Central memory CD8-positive, alpha-beta T cell (primary cell): ENCODE measurements around the gene TMEM187.
A peak's percentile ranks its signal among the peaks of the same experiment; 100 is the strongest.

ENCODE experiments used
- ATAC-seq: fragments of 150-1000 bp; cut with Tn5 transposase; replicated peaks from 2 replicates; pipeline ENCODE4 v1.10.0; 2022; ENCODE audit warnings: mild to moderate bottlenecking, moderate FRiP score, moderate number of reproducible peaks; ENCODE audit not compliant: poor library complexity, severe bottlenecking; ENCODE audit errors: extremely low read depth
- DNase-seq, 2 donors: peaks; one replicate each; pipeline ENCODE4 v3.0.0; 2021; ENCODE audit warnings: low spot score in 2 of 2
- H3K27ac Mint-ChIP-seq: one replicate; pipeline ENCODE4 v1.8.0; 2022; ENCODE audit warnings: low read depth, mild to moderate bottlenecking, moderate library complexity, mixed read lengths
- H3K27me3 Mint-ChIP-seq: one replicate; pipeline ENCODE4 v1.8.0; 2022; ENCODE audit warnings: mixed read lengths
- H3K36me3 Mint-ChIP-seq: one replicate; pipeline ENCODE4 v1.8.0; 2022; ENCODE audit warnings: mild to moderate bottlenecking, moderate library complexity, mixed read lengths; ENCODE audit not compliant: insufficient read depth
- H3K4me1 Mint-ChIP-seq: one replicate; pipeline ENCODE4 v1.8.0; 2022; ENCODE audit warnings: mixed read lengths
- H3K4me3 Mint-ChIP-seq: one replicate; pipeline ENCODE4 v1.8.0; 2022; ENCODE audit warnings: mild to moderate bottlenecking, moderate library complexity, mixed read lengths
- H3K9me3 Mint-ChIP-seq: one replicate; pipeline ENCODE4 v1.8.0; 2022; ENCODE audit warnings: mixed read lengths

TMEM187 gene

DNA sequence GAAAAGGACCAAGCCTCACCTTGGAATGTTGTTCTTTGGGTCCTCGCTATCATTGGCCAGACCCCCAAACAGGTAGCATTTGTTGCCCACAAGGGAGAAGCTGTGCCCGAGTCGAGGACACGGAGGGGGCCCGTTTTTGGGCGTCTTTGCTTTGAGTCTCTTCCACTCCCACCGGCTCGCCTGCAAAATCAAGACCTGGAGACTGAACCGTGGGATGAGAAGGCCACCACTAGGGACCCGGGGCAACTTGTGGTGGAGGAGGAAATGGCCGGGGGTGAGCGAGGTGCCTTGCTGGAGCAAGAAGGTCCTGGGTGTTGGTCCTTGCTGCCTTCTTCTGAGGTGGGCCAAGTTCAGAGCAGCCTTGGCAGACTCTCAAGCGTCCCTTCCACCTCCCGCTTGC is 8.4 kb upstream of the TMEM187 start:
- ATAC-seq (no peak), DNase-seq (no peak)
- no peaks in the 10 kb centered on the region for H3K27me3 Mint-ChIP-seq
- H3K4me1 Mint-ChIP-seq, result peaks cover 24% of the 10 kb centered on the region
- no peaks in the 10 kb centered on the region for H3K9me3 Mint-ChIP-seq
- no peak overlapping the region for H3K4me3 Mint-ChIP-seq
- H3K27ac Mint-ChIP-seq, result no peak overlapping the region
- peaks cover 15% of the 10 kb centered on the region for H3K36me3 Mint-ChIP-seq

GRCh38 chrX:153965406-153965805 is 7.1 kb upstream of the TMEM187 start:
- Mint-ChIP-seq H3K4me3 (peak overlapping the region; percentile 7), H3K9me3 (no peaks in the 10 kb centered on the region), H3K36me3 (peaks cover 16% of the 10 kb centered on the region), H3K27me3 (no peaks in the 10 kb centered on the region), H3K27ac (peak overlapping the region; percentile 97), H3K4me1 (peaks cover 24% of the 10 kb centered on the region)
- ATAC-seq (no peak), DNase-seq (no peak)

GRCh38 chrX:153966283-153966688 is 6.3 kb upstream of the TMEM187 start:
- H3K27me3 Mint-ChIP-seq, result no peaks in the 10 kb centered on the region
- DNase-seq (no peak), ATAC-seq (no peak)
- H3K4me3 Mint-ChIP-seq, result peak overlapping the region; percentile 99
- peak overlapping the region; percentile 97 for H3K27ac Mint-ChIP-seq
- H3K36me3 Mint-ChIP-seq, result peaks cover 15% of the 10 kb centered on the region
- no peaks in the 10 kb centered on the region for H3K9me3 Mint-ChIP-seq
- peaks cover 24% of the 10 kb centered on the region for H3K4me1 Mint-ChIP-seq

DNA sequence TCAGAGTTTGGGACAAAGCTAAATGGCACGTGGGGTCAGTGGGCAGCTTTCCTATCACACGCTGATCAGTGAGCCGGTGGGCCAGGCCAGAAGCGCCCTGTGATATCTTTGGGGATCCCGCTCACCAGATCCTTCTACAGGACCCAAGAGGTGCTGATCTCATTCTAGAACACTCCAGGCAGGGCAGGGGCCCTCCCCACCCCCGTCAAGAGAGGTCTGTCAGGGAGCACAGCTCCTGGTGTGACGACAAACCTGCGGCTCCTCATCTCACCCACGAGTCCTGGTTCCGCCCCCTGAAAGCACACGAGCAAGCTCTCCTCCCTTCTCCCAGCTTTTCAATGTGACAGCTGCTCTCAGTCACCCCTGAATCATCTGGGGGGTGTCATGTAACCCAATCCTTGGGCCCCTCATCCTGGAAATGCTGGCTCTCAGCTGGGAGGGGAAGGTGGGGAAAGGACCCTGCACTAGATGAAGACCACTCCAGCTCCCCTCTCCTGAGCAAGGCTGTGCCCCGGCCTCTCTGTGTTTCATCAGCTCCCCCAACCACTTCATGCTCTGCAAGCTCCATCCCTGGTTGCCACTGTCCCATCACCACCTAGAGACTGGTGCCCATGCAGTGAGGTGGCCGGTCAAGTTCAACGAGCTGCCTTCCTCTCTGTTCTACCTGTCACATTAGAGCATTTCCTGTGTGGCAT is 5.6 kb upstream of the TMEM187 start:
- no peaks in the 10 kb centered on the region for H3K27me3 Mint-ChIP-seq
- peaks cover 16% of the 10 kb centered on the region for H3K36me3 Mint-ChIP-seq
- H3K27ac Mint-ChIP-seq, result peak overlapping the region; percentile 97
- H3K4me3 Mint-ChIP-seq, result peak overlapping the region; percentile 99
- peak in 1 of 2 donors; percentile 38 for DNase-seq
- H3K9me3 Mint-ChIP-seq, result no peaks in the 10 kb centered on the region
- peaks cover 24% of the 10 kb centered on the region for H3K4me1 Mint-ChIP-seq
- ATAC-seq, result no peak

GRCh38 chrX:153967536-153968224 is 4.9 kb upstream of the TMEM187 start:
- peaks cover 24% of the 10 kb centered on the region for H3K4me1 Mint-ChIP-seq
- H3K4me3 Mint-ChIP-seq, result peak overlapping the region; percentile 99
- DNase-seq (no peak), ATAC-seq (no peak)
- no peaks in the 10 kb centered on the region for H3K27me3 Mint-ChIP-seq
- peaks cover 17% of the 10 kb centered on the region for H3K36me3 Mint-ChIP-seq
- H3K27ac Mint-ChIP-seq, result peak overlapping the region; percentile 97
- no peaks in the 10 kb centered on the region for H3K9me3 Mint-ChIP-seq

- DNase-seq (no peak), ATAC-seq (no peak)
- Mint-ChIP-seq H3K9me3 (no peaks in the 10 kb centered on the region), H3K4me3 (peak overlapping the region; percentile 99), H3K27ac (peak overlapping the region; percentile 97), H3K27me3 (no peaks in the 10 kb centered on the region), H3K4me1 (peaks cover 27% of the 10 kb centered on the region), H3K36me3 (peaks cover 17% of the 10 kb centered on the region)
Observed at GRCh38 chrX:153968255-153968654, 4.3 kb upstream of the TMEM187 start.

GRCh38 chrX:153968754-153969124 is 3.8 kb upstream of the TMEM187 start:
- ATAC-seq, result no peak
- no peak for DNase-seq
- Mint-ChIP-seq H3K9me3 (no peaks in the 10 kb centered on the region), H3K4me1 (peaks cover 31% of the 10 kb centered on the region), H3K4me3 (peak overlapping the region; percentile 99), H3K27ac (peak overlapping the region; percentile 35), H3K27me3 (no peaks in the 10 kb centered on the region), H3K36me3 (peaks cover 17% of the 10 kb centered on the region)

DNA sequence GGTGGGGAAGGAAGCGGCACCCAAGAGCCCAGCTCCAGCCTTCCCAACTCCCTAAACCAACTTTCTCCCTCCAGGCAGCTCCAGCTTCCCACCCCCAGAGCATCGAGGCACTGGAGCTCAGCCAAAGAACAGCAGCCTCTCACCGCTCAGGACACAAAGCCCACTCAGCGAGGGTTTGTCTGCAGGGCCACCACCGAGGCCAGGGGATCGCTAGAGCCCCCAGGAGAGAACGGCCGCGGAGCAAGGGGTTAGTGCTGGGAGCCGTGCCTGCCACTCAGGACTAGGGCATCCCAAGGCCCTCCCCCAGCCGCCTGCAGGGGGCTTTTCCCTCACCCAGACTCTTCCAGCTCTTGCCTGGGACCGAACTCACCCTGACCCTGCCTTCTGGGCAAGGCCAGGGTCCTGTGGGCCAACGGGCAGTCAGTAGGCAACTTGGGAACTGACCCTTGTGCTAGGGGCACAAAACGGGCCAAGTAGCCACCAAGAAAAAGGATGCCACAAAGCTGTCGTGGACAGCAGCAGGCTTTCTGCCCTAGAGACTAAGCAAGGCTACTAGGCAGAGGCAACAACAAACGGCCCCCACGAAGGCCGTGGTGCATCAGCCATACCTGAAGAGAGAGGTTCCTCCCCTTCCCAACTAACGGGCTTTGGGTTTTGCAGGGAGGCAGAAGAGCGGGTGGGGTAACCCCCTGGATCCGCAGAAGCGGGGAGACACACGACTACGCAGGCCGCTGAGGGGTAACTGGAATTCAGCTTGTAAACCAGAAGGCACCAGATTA is 3.2 kb upstream of the TMEM187 start:
- Mint-ChIP-seq H3K27me3 (no peaks in the 10 kb centered on the region), H3K9me3 (no peaks in the 10 kb centered on the region)
- no peak for DNase-seq

GRCh38 chrX:153969904-153970356 is 2.6 kb upstream of the TMEM187 start:
- Mint-ChIP-seq H3K27ac (no peak overlapping the region), H3K27me3 (no peaks in the 10 kb centered on the region), H3K9me3 (no peaks in the 10 kb centered on the region), H3K4me1 (peaks cover 42% of the 10 kb centered on the region), H3K36me3 (peaks cover 17% of the 10 kb centered on the region), H3K4me3 (peak overlapping the region; percentile 99)
- no peak for ATAC-seq
- DNase-seq, result no peak

More for the DNA sequence above, 3.2 kb upstream of the TMEM187 start:
- peaks cover 17% of the 10 kb centered on the region for H3K36me3 Mint-ChIP-seq
- peak overlapping the region; percentile 99 for H3K4me3 Mint-ChIP-seq
- peak overlapping the region; percentile 35 for H3K27ac Mint-ChIP-seq
- no peak for ATAC-seq
- H3K4me1 Mint-ChIP-seq, result peaks cover 36% of the 10 kb centered on the region

- Mint-ChIP-seq H3K27me3 (no peaks in the 10 kb centered on the region), H3K4me1 (peaks cover 42% of the 10 kb centered on the region), H3K36me3 (peaks cover 15% of the 10 kb centered on the region), H3K9me3 (no peaks in the 10 kb centered on the region), H3K27ac (peak overlapping the region; percentile 99), H3K4me3 (peak overlapping the region; percentile 99)
- peak; percentile 5 for ATAC-seq
- no peak for DNase-seq
Observed at GRCh38 chrX:153970357-153971123, 2.0 kb upstream of the TMEM187 start.

GRCh38 chrX:153971124-153971449 is 1.5 kb upstream of the TMEM187 start:
- DNase-seq (peak; percentile 64 to 79), ATAC-seq (peak; percentile 37)
- Mint-ChIP-seq H3K27ac (peak overlapping the region; percentile 99), H3K4me1 (peaks cover 41% of the 10 kb centered on the region), H3K9me3 (no peaks in the 10 kb centered on the region), H3K4me3 (peak overlapping the region; percentile 99), H3K27me3 (no peaks in the 10 kb centered on the region), H3K36me3 (peaks cover 14% of the 10 kb centered on the region)
